RPMI8226 (cell line): ENCODE measurements around the gene VPS25.
A peak's percentile ranks its signal among the peaks of the same experiment; 100 is the strongest.

Experiments used
- DNase-seq: peaks from one replicate; pipeline ENCODE4 v3.0.0-alpha.2; 2015

VPS25 gene

DNA sequence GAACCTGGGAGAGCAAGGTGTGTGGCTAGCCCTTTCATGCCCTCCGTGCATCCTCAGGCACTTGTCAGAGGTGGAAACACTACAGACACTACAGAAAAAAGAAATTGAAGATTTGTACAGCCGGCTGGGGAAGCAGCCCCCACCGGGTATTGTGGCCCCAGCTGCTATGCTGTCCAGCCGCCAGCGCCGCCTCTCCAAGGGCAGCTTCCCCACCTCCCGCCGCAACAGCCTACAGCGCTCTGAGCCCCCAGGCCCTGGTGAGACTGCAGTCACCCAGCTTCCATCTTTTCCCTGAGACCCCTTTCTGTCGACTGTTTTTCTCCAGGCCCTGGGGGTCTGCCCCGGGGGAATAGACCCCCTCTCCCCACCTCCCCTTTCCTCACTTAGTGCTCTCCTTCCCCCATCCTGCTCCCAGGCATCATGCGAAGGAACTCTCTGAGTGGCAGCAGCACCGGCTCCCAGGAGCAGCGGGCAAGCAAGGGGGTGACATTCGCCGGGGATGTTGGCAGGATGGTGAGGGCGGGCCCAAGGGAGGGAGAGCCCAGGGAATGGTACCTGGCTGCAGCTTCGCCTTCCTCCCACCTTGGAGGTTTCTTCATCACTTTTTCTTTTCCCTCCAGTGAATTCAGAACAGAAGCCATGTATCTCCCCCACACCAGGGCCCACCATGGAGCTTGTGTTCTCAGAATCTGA lies 23.0 kb downstream of the VPS25 start:
- no peak for DNase-seq

DNA sequence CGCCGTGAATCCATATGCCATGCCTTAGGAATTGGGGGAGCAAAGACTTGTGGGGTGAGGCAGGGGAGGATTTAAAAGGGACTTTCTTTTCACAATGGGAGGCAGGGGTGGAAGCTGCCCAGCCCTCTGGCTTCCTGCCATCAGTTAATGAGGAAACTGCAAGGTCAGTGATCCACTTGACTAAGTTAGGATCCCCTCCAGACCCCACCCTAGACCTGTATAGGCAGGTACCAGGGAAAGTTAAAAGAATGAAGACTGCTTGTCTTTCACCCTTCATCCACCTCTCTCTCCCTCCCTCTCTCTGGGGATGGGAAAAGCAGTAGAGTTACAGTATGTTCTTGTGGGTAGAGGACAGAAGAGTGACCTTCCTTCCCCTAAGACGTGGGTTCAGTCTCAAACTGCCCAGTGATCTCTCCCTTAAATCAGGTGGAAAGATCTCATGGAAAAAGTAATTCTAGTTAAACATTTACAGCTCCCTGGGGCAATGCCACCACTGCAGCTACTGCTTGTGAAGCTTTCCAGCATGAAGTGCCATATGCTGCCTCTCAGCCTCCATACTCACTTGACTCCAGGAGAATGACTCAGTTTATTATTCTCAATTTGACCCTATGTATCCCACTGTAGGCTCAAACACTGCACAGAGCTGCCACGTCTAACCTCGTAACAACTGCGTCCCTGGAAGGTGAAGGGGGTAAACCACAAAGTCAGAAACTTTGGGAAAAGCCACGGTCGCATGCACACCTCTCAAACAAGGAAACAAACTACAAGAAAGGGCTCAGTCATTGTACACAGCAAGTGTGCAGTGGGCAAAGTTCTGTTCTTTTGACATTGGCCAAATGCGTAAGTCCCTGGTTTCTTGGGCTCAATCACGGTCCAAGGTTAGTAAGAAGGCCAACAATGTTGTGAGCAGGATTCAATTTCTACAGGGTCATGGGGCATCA lies 24.1 kb downstream of the VPS25 start:
- no peak for DNase-seq

DNA sequence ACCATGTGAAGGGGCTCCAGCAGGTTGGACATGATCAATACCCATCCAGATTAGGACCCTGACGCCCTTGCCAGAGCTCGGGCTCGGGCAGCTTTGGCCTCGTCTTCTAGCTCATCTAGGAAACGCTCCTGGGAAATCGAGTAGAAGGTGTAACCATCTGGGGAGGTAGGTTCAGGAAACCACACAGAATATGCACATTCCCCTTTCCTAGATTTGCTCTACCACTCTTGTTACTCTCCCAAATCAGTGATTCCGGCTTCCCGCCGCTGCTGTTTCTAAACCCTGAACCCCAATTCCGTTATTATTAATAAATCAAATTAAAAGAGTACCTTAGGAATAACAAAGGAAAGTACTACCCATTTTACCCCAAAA lies 24.7 kb downstream of the VPS25 start:
- no peak for DNase-seq

DNA sequence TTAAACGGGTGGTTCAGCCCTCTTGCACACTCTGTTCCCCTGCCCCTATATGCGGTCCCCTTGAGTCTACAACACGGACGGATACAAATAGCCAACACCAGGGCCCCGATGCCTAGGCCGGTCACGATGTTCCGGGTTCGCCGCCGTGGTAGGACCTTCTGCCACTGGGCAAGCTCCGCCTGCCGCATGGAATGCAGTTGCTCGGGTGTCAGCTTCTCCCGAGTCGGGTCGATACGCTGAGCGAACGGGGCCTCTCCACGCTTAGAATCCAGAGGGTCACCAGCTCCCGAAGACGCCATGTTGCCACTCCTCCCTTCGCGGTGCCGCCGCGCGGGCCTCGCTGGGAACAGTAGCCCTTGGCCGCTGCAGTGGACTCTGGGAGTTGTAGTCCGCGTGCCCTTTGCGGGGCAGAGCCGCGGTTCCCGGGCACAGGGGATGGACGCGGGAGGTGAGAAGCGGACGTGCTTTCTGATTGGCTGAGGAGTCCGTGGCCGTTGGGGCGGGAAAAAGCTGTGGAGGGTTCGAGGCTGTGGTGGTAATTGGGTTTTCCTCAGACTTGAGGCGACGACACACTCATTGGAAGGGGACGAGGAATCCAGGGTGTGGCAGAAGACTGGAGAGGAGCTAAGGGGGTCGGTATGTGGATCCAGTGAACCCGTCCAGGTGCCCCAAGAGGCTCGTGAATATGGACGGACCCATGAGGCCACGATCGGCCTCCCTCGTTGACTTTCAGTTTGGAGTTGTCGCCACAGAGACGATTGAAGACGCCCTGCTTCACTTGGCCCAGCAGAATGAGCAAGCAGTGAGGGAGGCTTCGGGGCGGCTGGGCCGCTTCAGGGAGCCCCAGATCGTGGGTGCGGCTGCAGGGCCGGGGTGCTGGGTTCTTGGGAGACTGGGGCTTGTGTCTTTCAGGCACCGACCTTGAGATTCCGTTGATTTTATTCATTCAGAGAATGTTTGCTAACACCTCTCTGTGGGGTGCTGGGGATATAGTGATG lies 25.4 kb downstream of the VPS25 start, which contains the start of the genes CNTD1 and COA3:
Gene CNTD1, plus strand, starts transcription at position 479 of the 998 bp plus-strand sequence. Its CDS starts 207 bp downstream, at position 686.
Gene COA3, minus strand, starts transcription at position 322 of the 998 bp plus-strand sequence. Its CDS starts 23 bp downstream, at position 299.
- peak; percentile 86 for DNase-seq

DNA sequence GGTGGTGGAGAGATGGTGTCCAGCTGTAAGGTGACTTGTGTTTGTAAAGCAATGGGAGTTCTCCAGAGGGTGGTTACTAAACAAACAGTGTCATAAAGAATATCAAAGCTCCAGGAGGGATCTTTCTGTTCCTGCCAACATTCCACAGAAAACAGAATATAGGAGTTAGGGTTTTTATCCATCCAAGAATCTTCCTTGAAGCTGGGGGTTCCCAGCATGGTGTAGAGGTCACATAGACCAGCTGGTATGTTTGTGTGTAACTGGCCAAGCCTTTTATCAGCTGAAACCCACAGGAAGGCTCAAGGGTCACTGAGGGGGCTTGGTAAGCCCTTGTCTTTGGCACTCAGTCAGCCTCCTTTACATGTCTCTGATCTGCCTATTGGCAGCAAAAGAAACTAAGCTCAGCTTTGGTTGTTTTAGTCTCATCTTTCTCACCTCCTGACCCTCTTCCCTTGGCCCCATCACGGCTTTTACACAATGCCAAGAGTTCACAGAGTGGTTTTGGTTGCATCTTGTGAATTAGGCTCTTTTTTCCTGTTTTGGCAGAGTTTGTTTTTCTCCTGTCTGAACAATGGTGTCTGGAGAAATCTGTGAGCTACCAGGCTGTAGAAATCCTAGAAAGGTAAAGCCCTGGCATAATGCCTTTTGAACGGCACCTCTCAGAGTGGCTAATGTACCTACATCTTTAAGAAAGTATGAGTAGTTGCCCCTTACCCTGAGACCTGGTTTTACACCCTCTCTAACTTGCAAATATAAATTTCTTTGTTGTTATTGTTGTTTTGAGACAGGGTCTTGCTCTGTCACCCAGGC lies 30.0 kb downstream of the VPS25 start:
- no peak for DNase-seq

DNA sequence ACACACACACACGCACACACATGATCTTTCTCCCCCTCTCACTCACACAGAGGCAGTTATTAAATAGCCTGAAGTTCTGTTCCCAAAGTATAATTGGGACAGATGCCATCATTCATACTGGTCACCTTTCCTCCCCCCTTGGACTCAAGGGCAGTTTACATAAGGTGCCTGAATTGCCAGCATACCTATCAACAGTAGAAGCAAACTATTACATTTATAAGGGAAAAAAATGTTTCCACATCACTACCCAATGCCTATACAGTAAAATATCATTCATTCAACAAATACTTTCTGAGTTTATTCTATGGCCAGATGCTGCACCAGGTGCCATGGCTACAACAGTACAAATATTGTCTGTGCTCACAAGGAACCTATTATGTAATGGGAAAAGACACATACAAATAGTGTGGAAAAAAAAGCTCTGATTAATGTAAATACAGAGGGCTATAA lies 31.7 kb downstream of the VPS25 start:
- no peak for DNase-seq

DNA sequence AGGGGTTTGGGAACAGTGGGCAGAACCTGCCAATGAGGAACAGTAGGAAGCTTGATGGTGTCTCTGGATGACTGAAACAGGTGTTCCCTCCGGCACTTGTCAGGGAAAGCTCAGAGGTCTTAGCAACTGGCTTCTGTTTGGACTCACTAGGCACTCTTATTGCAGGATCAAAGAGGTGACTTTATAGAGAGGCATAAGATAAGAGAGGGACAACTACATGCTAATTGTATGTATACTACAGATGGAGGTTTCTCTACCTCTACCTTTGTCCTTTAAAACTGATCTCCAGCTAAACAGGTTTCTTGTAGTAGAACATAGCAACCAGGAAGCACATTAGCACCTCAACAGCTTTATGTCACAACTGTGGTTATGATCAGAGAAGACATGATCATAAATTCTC lies 33.0 kb downstream of the VPS25 start:
- DNase-seq = no peak

DNA sequence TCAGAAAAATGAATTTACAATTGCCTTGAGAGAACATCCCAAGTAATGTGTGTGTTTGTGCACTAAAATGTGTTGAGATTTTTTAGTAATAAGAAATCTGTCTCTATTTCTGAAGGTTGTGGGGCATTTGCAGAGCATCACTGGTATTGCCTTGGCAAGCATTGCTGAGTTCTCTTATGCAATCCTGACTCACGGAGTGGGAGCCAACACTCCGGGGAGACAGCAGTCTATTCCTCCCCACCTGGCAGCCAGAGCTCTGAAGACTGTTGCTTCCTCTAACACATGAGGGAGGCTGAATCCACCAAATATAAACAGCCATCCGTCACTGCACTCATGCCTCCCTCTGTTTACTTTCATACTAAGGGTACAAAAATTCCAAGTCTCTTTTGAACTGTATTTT lies 36.0 kb downstream of the VPS25 start:
- no peak for DNase-seq

DNA sequence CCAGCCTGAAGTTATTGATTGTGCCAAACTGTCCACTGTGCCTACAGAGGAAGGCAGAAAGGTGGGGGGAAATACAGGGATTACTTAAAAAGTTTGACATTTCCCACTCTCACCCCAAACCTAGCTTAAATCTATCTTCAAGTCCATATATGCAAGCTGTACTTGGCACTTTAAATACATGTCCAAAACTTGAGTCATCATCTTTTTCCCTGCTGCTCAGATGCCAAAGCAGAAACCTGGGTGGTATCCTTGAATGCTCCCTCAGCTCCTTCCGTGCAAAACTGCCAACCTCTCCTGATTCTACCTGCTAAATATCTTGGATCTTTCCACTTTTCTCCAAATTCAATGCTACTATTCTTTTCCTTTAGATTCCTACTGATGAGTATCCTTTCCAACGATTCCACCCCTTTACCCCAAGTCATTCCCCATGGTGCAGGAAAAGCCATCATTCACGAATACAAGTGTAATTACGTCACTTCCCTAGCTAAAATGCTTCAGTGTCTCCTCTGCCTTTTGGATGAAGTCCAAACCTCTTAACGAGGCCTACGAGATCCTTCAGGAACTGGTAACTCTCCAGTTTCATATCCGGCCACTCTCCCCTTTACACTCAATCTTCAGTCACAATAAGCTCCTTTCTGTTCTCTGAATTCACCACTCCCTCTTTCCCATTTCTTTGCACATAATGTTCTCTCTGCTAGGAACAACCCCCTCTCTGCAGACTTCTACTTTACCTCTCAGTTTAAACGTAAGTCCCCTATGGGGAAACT lies 41.6 kb downstream of the VPS25 start:
- no peak for DNase-seq

DNA sequence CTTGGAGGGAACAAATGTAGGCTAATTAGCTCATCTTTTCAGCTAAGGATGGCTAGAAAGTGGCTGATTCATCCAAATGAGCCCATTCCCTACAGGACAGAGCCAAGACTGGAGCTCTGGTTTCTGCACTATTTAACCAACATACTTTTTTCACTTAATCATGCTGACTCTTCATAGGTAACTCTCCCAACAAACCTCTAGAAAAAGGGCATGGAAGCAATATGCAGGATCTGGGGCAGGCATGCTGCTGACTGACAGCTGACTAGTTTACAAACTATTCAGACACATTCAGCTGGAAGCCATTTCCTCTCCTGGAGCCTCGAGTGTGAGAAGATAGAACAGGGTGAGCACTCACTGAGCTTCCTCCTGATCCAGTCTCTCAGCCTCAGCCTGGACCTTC lies 44.6 kb downstream of the VPS25 start:
- DNase-seq = no peak

DNA sequence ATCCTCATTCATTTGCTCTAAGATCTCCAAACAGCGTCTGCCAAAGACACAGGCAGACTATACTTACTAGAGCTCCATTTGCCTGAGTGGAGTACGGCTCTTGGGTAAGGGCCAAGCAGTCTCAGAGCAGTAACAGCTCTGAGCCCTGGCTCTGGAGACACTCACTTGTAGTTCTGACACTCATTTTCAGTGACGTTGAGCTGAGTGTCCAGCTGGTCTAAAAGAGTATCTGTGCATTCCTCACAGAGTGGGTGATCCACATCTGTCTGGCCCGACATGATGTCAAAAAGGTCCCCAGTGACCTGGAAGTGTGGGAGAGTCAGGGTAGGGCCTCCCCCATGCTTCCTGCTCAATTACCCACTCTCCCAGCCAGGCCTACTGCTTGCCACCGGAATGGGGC lies 45.1 kb downstream of the VPS25 start:
- no peak for DNase-seq

DNA sequence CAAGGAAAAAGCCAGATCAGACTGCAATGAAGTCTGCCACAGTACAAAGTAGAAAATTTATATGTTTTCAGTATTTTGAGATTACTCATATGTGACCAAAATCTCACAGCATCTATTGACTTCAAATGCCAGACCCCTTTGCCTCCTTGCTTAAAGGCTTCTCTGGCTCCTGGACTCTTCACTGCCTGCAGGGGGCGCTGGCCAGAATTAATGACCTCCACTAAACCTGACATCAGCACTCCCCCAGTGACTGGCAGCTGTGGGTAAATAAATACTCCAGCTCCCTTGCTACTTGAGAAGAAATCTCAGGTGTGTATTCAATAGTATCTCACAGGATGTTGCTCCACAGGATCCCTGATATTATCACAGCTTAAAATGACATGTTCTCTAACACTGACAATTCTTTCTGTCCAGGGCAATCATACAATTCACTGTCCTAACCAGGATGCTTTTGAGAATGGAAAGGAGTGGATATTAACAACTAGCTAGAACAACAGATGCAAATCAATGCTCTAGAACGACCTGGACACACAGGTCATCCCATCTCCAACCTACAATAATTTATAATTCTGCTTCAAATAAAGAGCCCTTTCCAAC lies 46.8 kb downstream of the VPS25 start:
- DNase-seq = peak; percentile 81

DNA sequence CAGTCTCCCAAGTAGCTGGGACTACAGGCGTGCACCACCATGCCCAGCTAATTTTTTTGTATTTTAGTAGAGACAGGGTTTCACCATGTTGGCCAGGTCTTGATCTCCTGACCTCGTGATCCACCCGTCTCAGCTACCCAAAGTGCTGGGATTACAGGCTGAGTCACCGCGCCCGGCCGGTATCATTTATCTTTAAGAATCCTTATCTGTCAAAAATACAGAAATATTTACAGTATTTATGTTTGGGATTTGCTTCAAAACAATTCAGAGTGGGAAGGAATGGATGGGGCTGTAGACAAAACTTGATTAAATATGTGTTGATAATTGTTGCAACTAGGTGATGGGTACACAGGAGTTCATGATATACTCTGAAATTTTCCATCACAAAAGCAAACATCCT lies 47.9 kb downstream of the VPS25 start:
- DNase-seq = no peak

DNA sequence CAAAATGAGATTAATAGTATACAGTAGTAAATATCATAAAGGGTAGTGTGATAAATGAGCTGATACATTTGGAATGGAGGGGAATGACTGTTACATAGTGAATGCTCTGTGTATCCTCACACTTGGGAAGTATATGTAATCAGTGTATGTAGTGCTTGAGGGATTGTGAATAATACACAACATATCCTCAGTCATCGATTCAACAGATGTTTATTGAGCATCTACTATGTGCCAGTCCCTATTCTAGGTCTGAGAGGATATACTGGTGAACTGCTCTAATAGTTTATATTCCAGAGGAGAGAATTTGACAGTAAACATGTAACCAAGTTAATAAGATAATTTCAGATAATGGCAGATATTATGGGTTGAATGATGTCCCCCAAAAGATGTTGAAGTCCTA lies 54.2 kb downstream of the VPS25 start:
- no peak for DNase-seq
